C4-2B (cell line): ENCODE results near the gene POLR3C.

Experiments used
- ZFX ChIP-seq: fragments of 450-650 bp; IDR thresholded peaks from 2 replicates; pipeline ENCODE4 v1.6.1; 2017
- TF ChIP-seq, protein P1 (sequence below): fragments of 450-650 bp; conservative IDR thresholded peaks from 2 replicates; pipeline ENCODE4 v1.5.1; 2017; ENCODE audit warnings: mild to moderate bottlenecking

DNA sequence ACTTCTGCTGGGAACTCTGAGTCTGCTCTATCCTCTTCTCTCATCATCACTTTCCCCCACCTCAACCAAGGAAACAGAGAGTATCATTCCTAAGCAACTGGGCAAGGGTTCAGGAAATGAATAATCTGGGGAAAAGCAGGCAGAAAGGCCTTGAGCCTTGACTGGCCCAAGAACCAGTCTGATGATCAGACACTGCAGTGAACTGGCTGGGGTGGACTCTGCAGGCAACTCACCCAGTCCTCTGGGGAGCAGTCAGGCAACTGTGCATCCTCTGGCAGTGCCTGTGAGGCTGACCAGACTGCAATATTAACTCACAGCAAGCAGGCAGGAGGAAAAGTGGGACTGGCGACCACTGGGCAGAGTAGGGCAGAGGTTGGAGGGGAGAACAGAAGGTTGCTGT lies 60.7 kb downstream of the POLR3C start:
- TF ChIP-seq, protein P1, sequence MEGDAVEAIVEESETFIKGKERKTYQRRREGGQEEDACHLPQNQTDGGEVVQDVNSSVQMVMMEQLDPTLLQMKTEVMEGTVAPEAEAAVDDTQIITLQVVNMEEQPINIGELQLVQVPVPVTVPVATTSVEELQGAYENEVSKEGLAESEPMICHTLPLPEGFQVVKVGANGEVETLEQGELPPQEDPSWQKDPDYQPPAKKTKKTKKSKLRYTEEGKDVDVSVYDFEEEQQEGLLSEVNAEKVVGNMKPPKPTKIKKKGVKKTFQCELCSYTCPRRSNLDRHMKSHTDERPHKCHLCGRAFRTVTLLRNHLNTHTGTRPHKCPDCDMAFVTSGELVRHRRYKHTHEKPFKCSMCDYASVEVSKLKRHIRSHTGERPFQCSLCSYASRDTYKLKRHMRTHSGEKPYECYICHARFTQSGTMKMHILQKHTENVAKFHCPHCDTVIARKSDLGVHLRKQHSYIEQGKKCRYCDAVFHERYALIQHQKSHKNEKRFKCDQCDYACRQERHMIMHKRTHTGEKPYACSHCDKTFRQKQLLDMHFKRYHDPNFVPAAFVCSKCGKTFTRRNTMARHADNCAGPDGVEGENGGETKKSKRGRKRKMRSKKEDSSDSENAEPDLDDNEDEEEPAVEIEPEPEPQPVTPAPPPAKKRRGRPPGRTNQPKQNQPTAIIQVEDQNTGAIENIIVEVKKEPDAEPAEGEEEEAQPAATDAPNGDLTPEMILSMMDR = no peak
- no peak for TF ChIP-seq ZFX
